ENCODE results near the gene MAP1A. TPM values are rescaled to one million over a fixed set of nuclear protein-coding genes. Genes with fewer than 3 reads are reported as not detected.

Gene MAP1A
- total and polyA plus RNA-seq, 2 of the 13 experiments (the other 11 are each of a cell fraction or from before 2014, with no cell fraction given), result 0.01 to 0.07 TPM

DNA sequence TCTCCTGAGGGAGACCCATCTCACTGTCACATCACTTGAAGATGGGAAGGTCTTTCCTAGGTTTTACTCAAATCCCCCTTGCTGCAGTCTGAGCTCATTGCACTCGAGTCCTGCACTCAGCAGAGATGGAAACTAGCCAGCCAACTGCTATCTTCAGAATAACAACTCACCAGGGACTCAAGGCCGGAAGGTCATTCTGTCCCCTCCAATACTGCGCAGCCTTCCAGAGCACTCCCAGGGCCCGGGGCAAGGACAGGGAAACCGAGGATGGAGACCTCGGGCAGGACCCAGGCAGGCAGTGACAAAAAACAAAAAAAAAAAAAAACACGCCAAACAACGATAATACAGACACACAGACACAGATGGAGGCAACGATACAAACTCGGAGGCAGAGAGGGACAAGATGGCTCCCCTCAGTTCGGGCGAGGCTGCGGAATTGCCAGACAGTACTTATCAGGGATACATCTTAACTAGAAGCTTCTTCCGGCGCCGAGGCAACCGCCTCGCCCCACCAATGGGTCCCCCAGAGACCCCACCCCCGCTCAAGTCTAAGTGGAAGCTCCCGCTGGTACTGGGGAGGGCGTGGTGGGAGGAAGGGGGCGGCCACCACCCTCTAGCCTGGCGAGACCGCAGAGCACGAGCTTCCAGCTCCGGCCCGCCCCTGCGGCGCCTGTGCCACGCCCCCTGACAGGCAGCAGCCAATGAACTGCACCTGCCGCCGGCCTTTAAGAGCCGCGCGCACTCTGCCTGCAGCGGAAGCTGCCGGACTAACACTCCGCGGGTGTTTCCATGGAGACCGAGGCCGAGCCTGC, 7.0 kb upstream of the MAP1A start (continued):
- TF ChIP-seq PRDM4 (CRISPR knock-in tag; IDR thresholded peaks at IDR 0.05; ENCODE audit: borderline replicate concordance) (no peak), RNF2 (conservative IDR thresholded peaks at IDR 0.05; ENCODE audit: low read depth) (0 out of 2 replicates have a peak, but pooled peaks have one; percentile 15), ZNF564 (CRISPR knock-in tag; IDR thresholded peaks at IDR 0.05) (no peak), MED13 (CRISPR knock-in tag; IDR thresholded peaks at IDR 0.05) (no peak), ZNF510 (CRISPR knock-in tag; IDR thresholded peaks at IDR 0.05; ENCODE audit: low read depth) (no peak), PHB2 (IDR thresholded peaks at IDR 0.05; ENCODE audit: partially characterized antibody) (no peak), PCBP1 (IDR thresholded peaks at IDR 0.05; ENCODE audit: borderline replicate concordance, low read depth, low read length) (peak; percentile 83; the same call in 1 of the 2 replicates), TEAD3 (CRISPR knock-in tag; optimal IDR thresholded peaks at IDR 0.05; ENCODE audit: borderline replicate concordance) (no peak), ZNF383 (CRISPR knock-in tag; IDR thresholded peaks at IDR 0.05; ENCODE audit: borderline replicate concordance) (no peak), DZIP1 (CRISPR knock-in tag; IDR thresholded peaks at IDR 0.05) (no peak), ZNF33B (CRISPR knock-in tag; IDR thresholded peaks at IDR 0.05) (no peak), DNMT3B (CRISPR knock-in tag; conservative IDR thresholded peaks at IDR 0.05) (no peak), SKI (IDR thresholded peaks at IDR 0.05; ENCODE audit: partially characterized antibody) (peak; percentile 24)
- TF ChIP-seq, protein P1, sequence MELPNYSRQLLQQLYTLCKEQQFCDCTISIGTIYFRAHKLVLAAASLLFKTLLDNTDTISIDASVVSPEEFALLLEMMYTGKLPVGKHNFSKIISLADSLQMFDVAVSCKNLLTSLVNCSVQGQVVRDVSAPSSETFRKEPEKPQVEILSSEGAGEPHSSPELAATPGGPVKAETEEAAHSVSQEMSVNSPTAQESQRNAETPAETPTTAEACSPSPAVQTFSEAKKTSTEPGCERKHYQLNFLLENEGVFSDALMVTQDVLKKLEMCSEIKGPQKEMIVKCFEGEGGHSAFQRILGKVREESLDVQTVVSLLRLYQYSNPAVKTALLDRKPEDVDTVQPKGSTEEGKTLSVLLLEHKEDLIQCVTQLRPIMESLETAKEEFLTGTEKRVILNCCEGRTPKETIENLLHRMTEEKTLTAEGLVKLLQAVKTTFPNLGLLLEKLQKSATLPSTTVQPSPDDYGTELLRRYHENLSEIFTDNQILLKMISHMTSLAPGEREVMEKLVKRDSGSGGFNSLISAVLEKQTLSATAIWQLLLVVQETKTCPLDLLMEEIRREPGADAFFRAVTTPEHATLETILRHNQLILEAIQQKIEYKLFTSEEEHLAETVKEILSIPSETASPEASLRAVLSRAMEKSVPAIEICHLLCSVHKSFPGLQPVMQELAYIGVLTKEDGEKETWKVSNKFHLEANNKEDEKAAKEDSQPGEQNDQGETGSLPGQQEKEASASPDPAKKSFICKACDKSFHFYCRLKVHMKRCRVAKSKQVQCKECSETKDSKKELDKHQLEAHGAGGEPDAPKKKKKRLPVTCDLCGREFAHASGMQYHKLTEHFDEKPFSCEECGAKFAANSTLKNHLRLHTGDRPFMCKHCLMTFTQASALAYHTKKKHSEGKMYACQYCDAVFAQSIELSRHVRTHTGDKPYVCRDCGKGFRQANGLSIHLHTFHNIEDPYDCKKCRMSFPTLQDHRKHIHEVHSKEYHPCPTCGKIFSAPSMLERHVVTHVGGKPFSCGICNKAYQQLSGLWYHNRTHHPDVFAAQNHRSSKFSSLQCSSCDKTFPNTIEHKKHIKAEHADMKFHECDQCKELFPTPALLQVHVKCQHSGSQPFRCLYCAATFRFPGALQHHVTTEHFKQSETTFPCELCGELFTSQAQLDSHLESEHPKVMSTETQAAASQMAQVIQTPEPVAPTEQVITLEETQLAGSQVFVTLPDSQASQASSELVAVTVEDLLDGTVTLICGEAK (IDR thresholded peaks at IDR 0.05), result no peak
- TF ChIP-seq, protein P1 (CRISPR knock-in tag; IDR thresholded peaks at IDR 0.05), result no peak

Measured in HepG2 (cell line).